Mammary epithelial cell (primary cell): ENCODE measurements around the gene PMAIP1.

Source experiments
- CTCF ChIP-seq, 2 donors: IDR thresholded peaks in 1 of 2; conservative IDR thresholded peaks in 1 of 2; 2 replicates each; pipeline ENCODE4 v1.5.1; 2011 to 2012; ENCODE audit warnings: inconsistent platforms in 2 of 2, low read length in 2 of 2, mild to moderate bottlenecking in 2 of 2, control low read depth in 1 of 2, low read depth in 1 of 2; ENCODE audit not compliant: insufficient read depth in 1 of 2; ENCODE audit errors: extremely low read depth in 1 of 2
- EZH2 ChIP-seq: IDR thresholded peaks from 2 replicates; pipeline ENCODE4 v1.6.1; 2012; ENCODE audit warnings: low read length, inconsistent platforms, borderline replicate concordance

GRCh38 chr18:59909289-59910036 is 9.7 kb downstream of the PMAIP1 start:
- TF ChIP-seq CTCF (conservative IDR thresholded peaks at IDR 0.05 in 1 of 2, IDR thresholded peaks at IDR 0.05 in 1 of 2; ENCODE audit: extremely low read depth in 1 of 2, insufficient read depth in 1 of 2, low read depth in 1 of 2, low read length in 2 of 2) = no peak
- TF ChIP-seq EZH2 = no peak
